GM12865 (cell line): Measurements from ENCODE around the gene SCNN1A.

ENCODE experiments used
- DNase-seq: peaks from one replicate; pipeline ENCODE4 v3.0.0; 2010; ENCODE audit warnings: low read depth
- H3K4me3 ChIP-seq: 2 replicates; pipeline ENCODE4 v1.5.1; 2011; ENCODE audit warnings: mild to moderate bottlenecking, low read depth, low read length, control low read depth
- CTCF ChIP-seq: IDR thresholded peaks from 2 replicates; pipeline ENCODE4 v1.5.1; 2011; ENCODE audit warnings: low read length, control low read depth, low read depth, inconsistent platforms; ENCODE audit not compliant: insufficient read depth; ENCODE audit errors: missing control alignments

SCNN1A gene

DNA sequence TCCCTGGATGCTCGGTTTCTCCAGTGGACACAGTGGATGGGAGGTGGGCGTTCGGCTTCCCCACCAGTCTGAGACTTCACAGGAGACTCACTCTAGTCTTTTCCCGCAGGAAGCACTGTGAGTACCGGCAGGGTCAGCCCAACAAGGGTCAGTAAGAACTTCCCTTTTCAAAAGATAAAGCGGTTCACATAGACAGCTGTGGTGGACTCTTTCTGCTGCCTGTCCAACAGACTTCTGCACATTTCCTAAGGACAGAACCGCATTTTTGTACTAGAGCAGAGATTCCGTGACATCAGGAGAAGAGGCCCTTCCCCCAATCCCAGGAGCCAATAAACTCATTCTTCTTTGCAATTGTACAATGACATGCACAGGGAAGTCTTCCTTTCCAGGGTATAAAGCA, 19.0 kb upstream of the SCNN1A start:
- TF ChIP-seq CTCF: no peak
- no peak for DNase-seq
- no peak overlapping the region for H3K4me3 ChIP-seq

- no peak overlapping the region for H3K4me3 ChIP-seq
- no peak for TF ChIP-seq CTCF
- DNase-seq: no peak
These were observed 17.7 kb upstream of the SCNN1A start for GRCh38 chr12:6393109-6393508.

- DNase-seq: no peak
- no peak for TF ChIP-seq CTCF
- H3K4me3 ChIP-seq: no peak overlapping the region
These were observed 17.1 kb upstream of the SCNN1A start for GRCh38 chr12:6392504-6392903.

GRCh38 chr12:6391013-6391412, 15.7 kb upstream of the SCNN1A start:
- TF ChIP-seq CTCF: no peak
- DNase-seq: no peak
- H3K4me3 ChIP-seq: no peak overlapping the region

DNA sequence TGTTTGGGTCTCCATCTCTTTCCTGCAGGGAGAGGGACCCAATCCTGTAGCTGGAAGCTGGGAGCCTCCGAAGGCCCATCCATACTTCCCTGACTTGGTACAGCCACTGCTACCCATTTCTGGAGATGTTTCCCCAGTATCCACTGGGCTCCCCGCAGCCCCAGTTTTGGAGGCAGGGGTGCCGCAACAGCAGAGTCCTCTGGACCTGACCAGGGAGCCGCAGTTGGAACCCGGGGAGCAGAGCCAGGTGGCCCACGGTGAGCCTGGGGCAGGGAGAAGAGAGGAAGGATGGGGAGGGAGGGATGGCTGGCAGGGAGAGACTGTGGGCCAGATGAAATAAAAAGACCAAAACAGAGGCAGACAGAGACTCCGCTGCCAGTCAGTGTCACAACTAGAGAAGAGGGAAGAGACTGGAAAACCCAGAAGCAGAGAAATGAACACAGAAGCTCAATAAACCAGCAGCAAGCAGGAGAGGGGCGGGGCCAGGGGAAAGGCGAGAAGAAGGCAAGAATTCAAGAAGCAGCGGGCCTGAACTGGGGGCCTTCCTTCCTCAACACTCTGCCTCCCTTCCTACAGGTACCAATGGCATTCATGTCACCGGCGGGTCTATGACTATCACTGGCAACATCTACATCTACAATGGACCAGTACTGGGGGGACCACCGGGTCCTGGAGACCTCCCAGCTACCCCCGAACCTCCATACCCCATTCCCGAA, 14.9 kb upstream of the SCNN1A start:
- TF ChIP-seq CTCF: no peak
- DNase-seq: no peak

DNA sequence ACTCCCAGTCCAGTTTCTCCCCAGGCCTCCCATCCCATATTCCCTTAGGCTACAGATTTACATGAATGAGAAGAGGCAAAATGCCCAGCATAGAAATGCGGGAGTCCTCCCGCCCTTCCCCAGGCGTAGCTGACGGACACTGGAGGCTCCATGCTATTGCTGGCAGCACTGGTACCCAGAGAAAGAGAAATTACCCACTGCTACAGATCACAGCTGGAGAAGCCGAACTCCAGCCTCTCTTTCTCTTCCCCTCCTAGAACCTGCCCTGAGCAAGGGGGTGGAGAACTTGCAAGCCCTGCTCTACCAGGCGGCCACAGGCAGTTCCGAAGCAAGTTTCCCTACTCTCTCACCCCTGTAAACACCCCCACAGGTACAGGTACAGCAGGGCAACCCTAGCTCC, 12.2 kb upstream of the SCNN1A start:
- TF ChIP-seq CTCF: no peak
- no peak for DNase-seq
- no peak overlapping the region for H3K4me3 ChIP-seq

More for the DNA sequence above, 14.9 kb upstream of the SCNN1A start:
- no peak overlapping the region for H3K4me3 ChIP-seq

GRCh38 chr12:6386491-6386890, 11.1 kb upstream of the SCNN1A start:
- DNase-seq: no peak
- H3K4me3 ChIP-seq: no peak overlapping the region
- TF ChIP-seq CTCF: no peak
